SK-N-SH treated with all-trans-retinoic acid at 6 μM for 48 hours (cell line): Measurements from ENCODE around the gene LTO1.

Experiments used
- ARNTL ChIP-seq: fragments of 450-650 bp; formaldehyde crosslinking; IDR thresholded peaks from 2 replicates; pipeline ENCODE4 v1.5.0; 2020; ENCODE audit warnings: low read depth, mild to moderate bottlenecking, moderate library complexity, borderline replicate concordance
- BACH2 ChIP-seq: fragments of 250-450 bp; sonication (Bioruptor Pico); IDR thresholded peaks from 2 replicates; pipeline ENCODE4 v1.9.0; 2021; ENCODE audit warnings: mild to moderate bottlenecking, borderline replicate concordance
- CSRNP3 ChIP-seq: fragments of 250-450 bp; sonication (Bioruptor Pico); IDR thresholded peaks from 2 replicates; pipeline ENCODE4 v1.5.1; 2021; ENCODE audit warnings: mild to moderate bottlenecking, moderate library complexity
- ZNF565 ChIP-seq: fragments of 450-650 bp; formaldehyde crosslinking; conservative IDR thresholded peaks from 2 replicates; pipeline ENCODE4 v1.5.0; 2020; ENCODE audit warnings: low read depth, mild to moderate bottlenecking, moderate library complexity
- ZNF70 ChIP-seq: fragments of 450-650 bp; formaldehyde crosslinking; IDR thresholded peaks from 2 replicates; pipeline ENCODE4 v1.5.0; 2020; ENCODE audit warnings: mild to moderate bottlenecking, moderate library complexity

LTO1 gene

GRCh38 chr11:69617220-69617619 is 57.9 kb downstream of the LTO1 start (continued):
- TF ChIP-seq CSRNP3 (CRISPR knock-in tag) = no peak
- TF ChIP-seq ARNTL = no peak
- no peak for TF ChIP-seq ZNF565
- TF ChIP-seq BACH2 (CRISPR knock-in tag) = no peak
- no peak for TF ChIP-seq ZNF70 (CRISPR knock-in tag)
